ENCODE data around the gene CCL25.

The CCL25 gene

DNA sequence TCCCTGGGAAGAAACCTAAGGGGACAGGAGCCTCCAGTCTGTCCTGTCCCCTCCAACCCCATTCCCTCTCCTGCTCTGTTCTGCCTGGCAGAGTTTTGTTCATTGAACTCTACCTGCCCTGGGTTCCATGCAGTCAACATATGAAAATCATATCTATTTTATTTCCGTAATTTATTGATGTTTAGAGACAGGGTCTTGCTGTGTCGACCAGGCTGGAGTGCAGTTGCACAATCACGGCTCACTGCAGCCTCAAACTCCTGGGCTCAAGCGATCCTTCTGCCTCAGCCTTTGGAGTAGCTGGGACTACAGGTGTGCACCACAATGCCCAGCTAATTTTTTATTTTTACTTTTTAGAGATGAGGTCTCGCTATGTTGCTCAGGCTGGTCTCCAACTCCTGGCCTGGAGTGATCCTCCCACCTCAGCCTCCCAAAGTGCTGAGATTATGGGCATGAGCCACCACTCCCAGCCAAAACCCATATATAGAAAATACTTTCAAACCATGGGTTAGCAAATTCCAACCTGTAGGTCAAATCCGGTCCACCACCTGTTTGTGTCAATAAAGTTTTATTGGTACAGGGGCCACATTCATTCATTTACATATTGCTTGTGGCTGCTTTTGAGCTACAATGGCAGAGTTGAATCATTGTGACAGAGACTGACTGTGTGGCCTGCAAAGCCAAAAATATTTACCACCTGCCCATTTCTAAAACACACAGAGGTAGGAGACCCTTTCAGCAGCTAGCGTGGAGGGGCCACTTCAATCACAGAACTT, 57.5 kb downstream of the CCL25 start:
- no peak for DNase-seq (ENCODE audit: low read depth, low spot score)

- no peak for DNase-seq (ENCODE audit: low read depth, low spot score)
Measured at GRCh38 chr19:8110931-8111330, 58.4 kb downstream of the CCL25 start.

DNA sequence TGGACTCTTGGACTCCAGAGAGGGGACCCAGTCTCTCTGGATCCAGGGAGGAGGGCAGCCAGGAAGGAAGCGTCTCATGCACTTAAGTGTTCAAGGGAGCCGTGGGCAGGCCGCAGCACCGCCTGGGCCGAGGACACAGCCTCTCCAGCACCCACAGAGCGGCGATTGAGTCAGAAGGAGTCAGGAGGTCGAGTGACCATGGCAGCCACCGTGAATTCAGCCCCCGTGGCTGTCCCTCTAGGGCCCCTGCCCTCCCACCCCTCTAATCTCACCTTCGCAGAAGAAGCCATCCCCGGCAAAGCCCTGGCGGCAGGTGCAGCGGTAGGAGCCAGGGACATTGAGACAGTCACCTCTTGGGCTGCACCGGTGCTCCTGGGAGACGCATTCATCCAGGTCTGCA, 58.8 kb downstream of the CCL25 start:
- DNase-seq (ENCODE audit: low read depth, low spot score): no peak

Measured in astrocyte of the hippocampus (primary cell).